UCSD-AML1 (cell line): ENCODE measurements around the gene KIF26A.
A peak's percentile ranks its signal among the peaks of the same experiment; 100 is the strongest.

ENCODE experiments used
- DNase-seq: peaks from one replicate; lab custom pipeline; 2025; ENCODE audit not compliant: unreplicated experiment; lab: John Stamatoyannopoulos, UW

The KIF26A gene

DNA sequence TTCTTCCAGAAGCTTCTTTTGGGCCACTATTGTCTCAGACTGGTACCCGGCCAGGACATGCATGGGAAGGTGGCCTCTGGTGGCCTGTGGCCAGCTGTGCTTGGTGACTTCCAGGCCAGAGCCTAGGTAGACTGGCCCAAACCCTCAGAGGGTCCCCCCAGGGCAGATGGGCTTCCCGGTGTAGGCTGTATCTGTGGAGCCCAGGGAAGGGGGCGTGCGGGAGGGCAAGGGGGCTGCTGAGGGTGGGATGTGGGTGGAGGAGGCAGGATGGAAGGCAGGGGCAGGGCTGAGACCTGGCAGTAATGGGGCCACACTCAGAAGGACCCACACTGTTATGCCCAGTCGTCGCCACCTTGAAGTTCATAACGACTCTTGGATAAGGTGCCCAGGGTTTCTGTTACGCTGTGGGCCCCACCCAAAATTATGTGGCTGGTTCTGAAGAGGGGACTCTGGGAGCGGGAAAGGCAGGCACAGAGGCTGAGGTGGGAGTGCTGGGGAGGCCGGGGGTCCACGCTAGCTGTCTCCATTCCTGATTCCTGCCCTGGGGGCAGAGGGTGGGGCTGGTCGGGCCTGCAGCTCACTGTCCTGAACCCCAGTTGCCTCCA lies 52.1 kb downstream of the KIF26A start:
- no peak for DNase-seq

DNA sequence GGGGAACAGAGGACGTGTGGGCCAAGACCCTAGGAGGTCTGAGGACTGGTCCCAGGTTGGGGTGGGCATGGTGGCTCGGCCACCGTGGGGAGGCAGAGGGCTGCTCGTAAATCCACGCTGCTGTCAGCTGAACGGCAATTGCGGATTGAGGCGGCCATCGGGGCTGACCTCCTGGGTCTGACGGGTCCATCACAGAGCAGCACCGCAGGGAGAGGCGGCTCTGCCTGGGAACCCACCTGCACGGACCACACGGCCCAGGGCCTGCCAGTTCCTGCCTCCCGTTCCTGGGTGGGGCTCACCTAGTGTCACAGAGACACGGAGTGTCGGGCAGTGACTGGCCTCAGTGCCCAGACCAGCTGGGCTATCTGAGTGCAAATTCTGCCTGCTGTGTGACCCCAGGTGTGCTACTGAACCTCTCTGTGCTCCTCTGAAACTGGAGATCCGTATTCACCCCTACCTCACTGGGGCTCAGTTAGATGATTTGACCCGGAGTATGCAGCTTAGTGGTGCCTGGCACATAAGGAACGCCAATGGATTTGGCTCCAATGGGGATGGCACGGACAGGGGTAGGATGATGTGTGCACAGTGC lies 53.1 kb downstream of the KIF26A start:
- DNase-seq: no peak

GRCh38 chr14:104192146-104192882 lies 53.9 kb downstream of the KIF26A start:
- no peak for DNase-seq

DNA sequence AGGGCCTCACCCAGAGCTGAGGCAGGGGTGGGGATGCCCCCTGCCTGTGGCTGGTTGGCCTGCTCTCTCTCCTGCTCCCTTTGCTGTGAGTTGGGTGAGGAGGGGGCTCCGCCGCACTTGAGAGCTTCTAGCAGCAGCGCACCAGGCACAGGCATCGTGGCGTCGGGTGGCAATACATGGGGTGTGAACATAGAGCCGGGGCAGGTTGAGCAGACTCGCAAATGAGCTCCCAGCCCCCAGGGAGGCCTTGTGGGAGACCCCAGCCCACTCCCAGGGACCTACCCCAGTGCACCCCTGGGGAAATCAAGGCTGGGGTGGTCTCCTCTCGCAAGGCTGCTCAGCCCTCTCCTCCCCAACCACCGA lies 54.5 kb downstream of the KIF26A start:
- no peak for DNase-seq

GRCh38 chr14:104194016-104194415 lies 55.6 kb downstream of the KIF26A start:
- no peak for DNase-seq

DNA sequence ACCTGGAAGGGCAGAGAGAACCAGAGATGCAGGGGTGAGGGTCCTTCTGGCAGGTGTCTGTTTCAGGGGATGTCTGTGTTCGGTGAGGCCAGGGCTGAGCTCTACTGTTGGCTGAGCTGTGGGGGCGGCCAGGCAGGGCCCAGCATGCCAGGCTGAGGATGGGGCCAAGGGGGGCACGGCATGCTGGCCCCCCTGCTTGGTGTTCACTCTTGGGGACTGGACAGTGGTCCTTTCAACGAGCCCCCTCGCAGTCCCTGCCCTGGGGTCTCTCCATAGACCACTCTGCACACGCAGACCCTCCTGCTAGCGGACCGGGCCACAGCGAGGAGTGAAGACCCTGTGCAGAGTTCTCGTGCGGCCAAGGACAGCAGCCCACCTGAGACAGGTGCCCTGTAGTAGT lies 56.3 kb downstream of the KIF26A start:
- no peak for DNase-seq

DNA sequence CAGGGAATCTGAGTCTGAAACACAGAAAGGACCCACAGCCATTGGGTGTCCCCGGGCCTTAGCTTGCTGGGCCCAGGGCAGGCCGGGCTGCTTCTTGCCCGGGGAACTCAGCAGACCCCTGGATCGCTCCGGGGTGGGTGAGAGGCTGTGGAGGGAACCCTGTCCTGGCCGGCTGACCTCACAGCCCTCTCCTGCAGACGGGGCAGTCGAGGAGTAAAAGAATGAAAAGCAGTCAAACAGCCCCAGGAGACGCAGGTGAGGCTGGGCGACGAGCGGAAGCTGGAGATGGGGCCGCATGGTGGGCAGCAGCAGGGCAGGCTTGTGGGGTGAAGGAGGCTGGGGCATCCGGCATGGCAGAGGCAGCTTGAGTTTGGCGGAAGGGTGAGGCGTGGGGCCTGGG lies 57.0 kb downstream of the KIF26A start:
- no peak for DNase-seq

- no peak for DNase-seq
Measured at GRCh38 chr14:104195878-104196277, 57.5 kb downstream of the KIF26A start.

DNA sequence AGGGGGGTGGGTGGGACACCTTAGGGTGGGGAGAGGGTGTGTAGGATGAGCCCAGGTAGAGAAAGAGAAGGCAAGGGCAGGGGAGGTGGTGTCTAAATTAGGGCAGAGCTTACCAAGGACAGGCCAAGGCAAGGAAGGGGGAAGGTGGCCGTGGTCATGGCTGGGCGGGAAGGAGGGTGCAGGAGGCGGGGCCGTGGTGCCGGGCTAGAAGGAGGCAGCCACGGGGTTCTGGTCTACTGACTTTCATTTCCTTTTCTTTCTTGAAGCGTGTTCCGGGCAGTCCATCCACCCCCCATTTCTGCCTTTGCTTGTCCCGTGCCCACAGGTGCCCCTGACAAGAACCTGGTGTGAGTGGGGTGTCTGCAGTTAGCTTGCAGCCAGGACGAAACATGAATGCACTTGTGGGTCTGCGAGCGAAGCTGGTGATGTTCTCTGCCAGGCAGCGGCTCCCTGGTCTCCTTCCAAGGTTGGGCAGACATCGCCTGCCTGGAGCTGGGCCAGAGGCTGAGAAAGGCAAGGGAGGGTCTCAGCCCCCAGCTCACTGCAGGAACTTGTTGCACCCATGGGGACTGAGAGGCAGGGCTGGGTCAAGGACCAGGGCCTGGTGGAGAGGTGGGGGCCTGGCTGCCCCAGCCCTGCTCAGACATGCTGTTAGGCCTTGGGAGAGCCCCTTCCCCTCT lies 58.2 kb downstream of the KIF26A start:
- peak; percentile 17 for DNase-seq

GRCh38 chr14:104197449-104198247 lies 59.3 kb downstream of the KIF26A start:
- no peak for DNase-seq

GRCh38 chr14:104199266-104199895 lies 61.0 kb downstream of the KIF26A start:
- no peak for DNase-seq

GRCh38 chr14:104200106-104200505 lies 61.7 kb downstream of the KIF26A start:
- no peak for DNase-seq

DNA sequence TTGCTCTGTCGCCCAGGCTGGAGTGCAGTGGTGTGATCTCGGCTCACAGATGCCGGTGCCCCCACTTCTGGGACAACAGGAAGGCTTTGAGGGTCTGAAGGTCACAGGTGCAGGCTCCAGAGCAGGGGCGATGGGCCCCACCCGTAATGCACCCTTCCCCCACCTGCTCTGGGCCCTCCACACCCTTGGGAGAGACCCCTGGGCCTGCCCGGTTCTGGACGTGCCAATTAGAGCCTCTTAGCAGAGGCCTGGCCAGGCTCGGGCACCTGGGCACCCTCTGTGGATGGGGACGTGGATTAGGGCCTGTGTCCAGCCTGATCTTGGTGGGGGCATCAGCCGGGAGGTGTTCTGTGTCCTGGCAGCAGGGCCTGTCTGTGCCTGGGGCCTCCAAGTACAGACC lies 62.2 kb downstream of the KIF26A start:
- no peak for DNase-seq

DNA sequence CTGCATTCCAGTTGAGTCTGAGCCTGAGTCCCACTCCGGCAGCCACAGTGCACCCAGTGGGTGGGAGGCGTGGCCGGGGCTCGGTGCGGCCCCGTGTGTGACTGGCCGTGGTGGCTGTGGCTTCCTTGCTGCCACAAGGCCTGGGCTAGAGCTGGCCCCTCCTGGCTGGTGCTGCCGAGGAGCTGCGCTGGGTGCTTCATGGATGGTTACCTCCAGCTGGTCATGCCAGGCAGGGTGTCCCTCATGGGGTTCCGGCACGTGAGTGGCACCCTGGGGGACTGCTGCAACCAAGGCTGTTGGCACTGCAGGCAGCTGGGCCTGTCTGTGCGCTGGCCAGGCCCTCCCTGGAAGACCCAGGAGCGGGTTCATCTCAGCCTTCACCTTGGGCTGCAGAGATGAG lies 62.7 kb downstream of the KIF26A start:
- DNase-seq: no peak

DNA sequence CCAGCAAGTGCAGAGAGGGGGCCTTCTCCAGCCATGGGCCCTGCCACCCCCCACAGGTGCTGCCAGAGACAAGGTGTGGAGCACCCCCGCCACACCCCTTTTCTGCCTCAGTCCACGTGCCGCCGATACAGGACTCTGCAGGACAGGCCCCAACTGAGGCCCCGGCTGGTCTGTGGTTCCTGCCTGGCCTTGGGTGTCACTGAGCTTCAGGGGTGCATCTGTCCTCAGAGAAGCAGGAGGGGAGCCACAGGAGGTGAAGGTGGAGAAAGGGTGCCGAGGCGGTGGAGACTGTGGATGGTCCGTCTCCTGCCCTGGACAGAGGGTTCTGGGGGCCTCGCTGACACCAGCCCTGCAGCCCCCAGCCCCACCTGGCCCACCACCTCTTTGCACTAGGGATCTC lies 63.1 kb downstream of the KIF26A start:
- no peak for DNase-seq

DNA sequence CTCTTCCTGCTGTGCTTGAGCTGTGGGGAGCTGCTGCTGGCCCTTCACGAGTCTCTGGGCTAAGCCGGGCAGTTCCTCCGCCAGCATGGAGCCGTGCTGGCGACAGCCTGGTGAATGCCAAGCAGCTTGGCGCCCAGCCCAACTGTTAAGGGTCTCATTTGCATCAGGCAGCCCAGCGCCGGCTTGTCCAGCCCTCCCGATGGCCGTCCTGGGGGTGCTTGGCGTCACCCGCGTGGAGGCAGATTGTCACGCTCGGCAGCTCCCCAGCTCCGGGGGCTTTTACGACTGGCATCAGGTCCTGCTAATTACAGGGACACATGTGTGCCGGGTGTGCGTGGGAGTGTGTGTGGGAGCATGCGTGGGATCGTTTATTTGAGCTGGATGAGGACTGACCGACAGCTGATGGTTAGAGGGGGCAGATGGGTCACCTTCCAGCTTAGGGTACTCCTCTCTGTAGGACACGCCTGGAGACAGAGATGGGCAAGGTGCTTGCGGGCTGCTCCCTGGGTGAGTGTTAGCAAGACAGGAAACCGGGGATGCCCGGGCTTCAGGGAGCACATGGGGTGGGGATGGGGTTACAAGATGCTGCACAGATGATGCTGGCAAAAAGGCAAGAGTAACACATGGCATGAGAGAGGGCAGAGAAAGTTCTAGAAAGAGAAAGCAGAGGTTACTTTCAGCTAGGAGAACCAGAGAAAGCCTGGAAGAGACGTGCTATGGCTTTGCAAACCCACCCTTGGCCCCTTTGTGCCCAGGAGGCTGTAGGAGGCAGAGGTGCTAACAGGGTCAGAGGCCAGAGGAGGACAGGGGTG lies 64.1 kb downstream of the KIF26A start:
- DNase-seq: no peak

DNA sequence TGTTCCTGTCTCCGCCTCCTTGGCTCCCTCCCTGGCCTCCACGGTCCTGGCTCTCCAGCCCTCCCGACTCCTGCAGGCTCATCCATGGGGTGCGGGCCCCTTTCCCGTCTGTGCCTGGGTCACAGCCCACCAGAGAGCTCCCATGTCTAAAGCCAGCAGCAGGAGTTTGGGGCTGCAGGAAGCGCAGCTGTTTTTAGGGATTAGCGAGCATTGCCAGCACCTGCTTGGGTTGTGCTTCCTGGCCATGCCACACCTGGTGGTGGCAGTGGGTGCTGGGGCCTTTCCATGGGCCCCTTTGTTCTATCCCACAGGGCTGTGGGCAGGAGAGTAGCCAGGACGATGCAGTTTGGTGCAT lies 64.7 kb downstream of the KIF26A start:
- no peak for DNase-seq

DNA sequence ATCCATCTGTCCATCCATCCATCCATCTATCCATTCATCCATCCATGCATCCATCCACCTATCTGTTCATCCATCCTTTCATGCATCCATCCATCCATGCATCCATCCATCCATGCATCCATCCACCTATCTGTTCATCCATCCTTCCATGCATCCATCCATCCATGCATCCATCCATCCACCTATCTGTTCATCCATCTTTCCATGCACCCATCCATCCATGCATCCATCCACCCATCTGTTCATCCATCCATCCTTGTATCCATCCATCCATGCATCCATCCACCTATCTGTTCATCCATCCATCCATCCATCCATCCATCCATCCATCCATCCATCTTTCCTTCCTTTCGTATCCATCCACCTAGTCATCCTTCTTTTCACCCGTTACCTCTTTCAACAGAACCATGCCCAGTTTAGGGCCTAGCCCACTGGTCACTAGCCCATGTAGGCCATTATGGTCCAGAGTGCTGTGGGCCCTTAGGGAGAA lies 66.3 kb downstream of the KIF26A start:
- DNase-seq: no peak

DNA sequence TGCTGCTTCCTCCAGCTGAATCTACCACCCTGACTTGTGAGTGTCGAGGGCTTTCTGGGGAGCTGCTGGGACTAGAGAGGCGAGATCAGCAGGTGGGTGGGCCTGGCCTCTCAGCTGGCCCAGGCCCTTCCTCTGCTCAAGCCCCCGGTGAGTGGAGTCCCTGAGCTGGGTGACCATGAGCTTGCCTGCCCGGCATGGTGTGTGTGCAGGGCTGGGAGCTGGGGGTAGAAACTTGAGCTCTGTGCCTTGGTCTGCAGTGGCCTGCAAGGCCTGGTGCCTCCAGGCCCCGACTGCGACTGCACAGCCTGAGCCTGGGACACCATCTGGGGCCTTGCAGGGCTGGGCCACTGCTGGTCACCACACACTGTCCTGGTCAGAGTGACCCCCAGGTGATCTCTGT lies 67.4 kb downstream of the KIF26A start:
- DNase-seq: no peak
